ENCODE results near the gene KRT71.

The KRT71 gene

DNA sequence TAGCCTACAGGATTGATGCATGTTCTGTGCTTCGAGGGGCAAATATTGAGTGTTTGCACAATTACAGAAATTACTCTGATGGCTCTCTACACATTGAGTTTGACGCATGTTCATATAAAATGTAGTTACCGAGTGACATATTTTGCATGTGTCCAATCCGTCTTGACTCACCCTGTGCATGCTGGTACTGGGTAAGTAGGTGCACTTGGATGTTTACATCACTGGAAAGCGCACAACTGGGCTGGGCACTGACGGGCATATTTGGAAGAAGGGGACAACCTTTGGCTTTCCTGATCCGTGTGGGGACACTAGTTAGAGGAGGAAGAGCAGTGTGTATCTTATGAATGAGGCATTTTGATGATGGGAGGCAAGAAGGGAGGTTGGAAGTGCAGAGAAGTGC is 55.0 kb downstream of the KRT71 start:
- DNase-seq (ENCODE audit: low read depth in 3 of 3): no peak

DNA sequence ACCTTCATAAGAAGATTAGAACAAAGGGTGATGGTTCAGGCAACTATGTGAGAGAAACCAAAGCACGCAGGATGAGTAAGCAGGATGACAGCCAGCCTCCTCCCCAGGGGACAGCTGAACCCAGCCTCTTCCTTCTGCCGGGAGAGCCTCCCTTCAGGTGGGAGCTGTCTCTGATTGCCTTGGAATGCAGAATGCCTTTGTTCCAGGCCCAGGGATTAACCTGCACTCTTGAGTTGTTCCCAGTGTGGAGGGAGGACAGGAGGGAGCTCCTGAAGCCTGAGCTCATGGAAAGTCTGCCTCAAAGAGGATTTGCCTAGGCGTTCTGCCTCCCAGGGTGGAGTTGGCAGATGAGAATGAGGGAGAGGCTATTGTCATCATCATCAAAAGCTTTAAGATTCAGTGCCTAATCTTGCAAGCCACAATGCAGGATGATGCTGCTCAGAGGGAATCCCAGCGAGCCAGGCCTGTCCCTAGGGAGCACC is 56.3 kb downstream of the KRT71 start:
- DNase-seq (ENCODE audit: low read depth in 3 of 3): no peak

DNA sequence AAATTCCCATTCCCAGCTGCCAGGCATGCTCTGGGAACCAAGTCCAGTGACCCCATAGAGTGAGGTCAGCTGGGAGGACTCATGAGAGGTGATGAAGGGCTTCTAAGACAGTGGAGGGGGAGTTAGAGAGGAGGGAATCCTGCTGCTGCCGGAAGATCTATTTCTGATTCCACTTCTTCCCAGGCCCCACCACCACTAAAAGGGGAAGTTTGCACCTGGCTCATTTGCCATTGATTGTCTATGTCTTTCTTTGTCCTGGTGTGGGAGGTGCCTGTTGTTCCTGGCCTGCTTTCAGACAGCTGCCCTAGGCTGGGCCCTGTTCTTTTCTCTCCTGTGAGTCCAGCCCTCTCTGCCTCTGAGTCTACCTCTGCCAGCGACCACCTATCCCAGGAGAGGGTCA is 56.9 kb downstream of the KRT71 start:
- no peak for DNase-seq (ENCODE audit: low read depth in 3 of 3)

GRCh38 chr12:52495389-52495788 is 57.6 kb downstream of the KRT71 start:
- no peak for DNase-seq (ENCODE audit: low read depth in 3 of 3)

GRCh38 chr12:52494518-52494917 is 58.4 kb downstream of the KRT71 start:
- DNase-seq (ENCODE audit: low read depth in 3 of 3): no peak

- no peak for DNase-seq (ENCODE audit: low read depth in 3 of 3)
Measured at GRCh38 chr12:52494100-52494499, 58.8 kb downstream of the KRT71 start.

All from stimulated activated CD4-positive, alpha-beta T cell treated with anti-CD3 and anti-CD28 coated beads, TNF-alpha, amount 100 ng/mL, for 24 hours (primary cell).